ENCODE measurements around the gene THUMPD1. TPM values are rescaled to one million over a fixed set of nuclear protein-coding genes. Genes with fewer than 3 reads are reported as not detected.
A peak's percentile ranks its signal among the peaks of the same experiment; 100 is the strongest.

THUMPD1 gene, protein sequence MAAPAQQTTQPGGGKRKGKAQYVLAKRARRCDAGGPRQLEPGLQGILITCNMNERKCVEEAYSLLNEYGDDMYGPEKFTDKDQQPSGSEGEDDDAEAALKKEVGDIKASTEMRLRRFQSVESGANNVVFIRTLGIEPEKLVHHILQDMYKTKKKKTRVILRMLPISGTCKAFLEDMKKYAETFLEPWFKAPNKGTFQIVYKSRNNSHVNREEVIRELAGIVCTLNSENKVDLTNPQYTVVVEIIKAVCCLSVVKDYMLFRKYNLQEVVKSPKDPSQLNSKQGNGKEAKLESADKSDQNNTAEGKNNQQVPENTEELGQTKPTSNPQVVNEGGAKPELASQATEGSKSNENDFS
- 67.9 and 68.9 TPM in 2 replicates for total RNA-seq (2013; cell fraction: nucleolus; rRNA removed)
- total RNA-seq (2014; rRNA removed): 46.3 and 48.4 TPM in 2 replicates
- 48.5 and 49.5 TPM in 2 replicates for total RNA-seq (2014; rRNA removed; fragmentation: Illumina TruSeq; extraction: Trizol)
- 33.7 and 36.2 TPM in 2 replicates for total RNA-seq (2021)
- polyA plus RNA-seq (2011; ENCODE audit: low read depth): 14.7 TPM
- 35.5 and 61.3 TPM in 2 replicates for polyA plus RNA-seq (2011; rRNA removed)
- 40.0 and 78.5 TPM in 2 replicates for polyA plus RNA-seq (2011; cell fraction: cytosol; rRNA removed)
- polyA plus RNA-seq (2011; cell fraction: nucleus; rRNA removed): 38.9 and 55.1 TPM in 2 replicates
- polyA plus RNA-seq (2012): 20.4 and 21.0 TPM in 2 replicates
- 37.7 and 44.4 TPM in 2 replicates for polyA plus RNA-seq (2014; fragmentation: Illumina TruSeq; extraction: Trizol)
- 10 to 100 TPM; 21.5 to 26.1 TPM for polyA plus RNA-seq (2014; fragmentation: Nextera tagmentation; extraction: Ambion mirVana)
- polyA plus RNA-seq (2014; rRNA removed): 28.9 and 31.7 TPM in 2 replicates
- 10 to 100 TPM; 45.2 to 49.5 TPM for polyA plus RNA-seq (2016; fragmentation: Nextera tagmentation; extraction: Ambion mirVana)
- 40.5 and 76.6 TPM in 2 replicates for polyA minus RNA-seq (2011; rRNA and poly(A)+ RNA removed)
- 24.2 and 26.2 TPM in 2 replicates for polyA minus RNA-seq (2011; cell fraction: cytosol; rRNA and poly(A)+ RNA removed)
- polyA minus RNA-seq (2011; cell fraction: nucleus; rRNA and poly(A)+ RNA removed): 44.5 and 73.1 TPM in 2 replicates
- Bru-seq, nascent RNA: percentile 94 among the genes with signal in this experiment
- percentile 95 among the genes with signal in this experiment for BruChase-seq, experiment 1, labeled RNA remaining after a 6-hour chase
- BruChase-seq, experiment 2, labeled RNA remaining after a 2-hour chase: percentile 99 among the genes with signal in this experiment
- long read RNA-seq, experiment 1, full-length matches to known transcripts: 25 of 36 reads
- long read RNA-seq, experiment 1, partial matches to known transcripts: 1 of 36 reads
- long read RNA-seq, experiment 1, other reads (novel, unspliced or antisense): 10 of 36 reads
- long read RNA-seq, experiment 2, full-length matches to known transcripts: 349 of 390 reads
- long read RNA-seq, experiment 2, partial matches to known transcripts: 3 of 390 reads
- long read RNA-seq, experiment 2, other reads (novel, unspliced or antisense): 38 of 390 reads

DNA sequence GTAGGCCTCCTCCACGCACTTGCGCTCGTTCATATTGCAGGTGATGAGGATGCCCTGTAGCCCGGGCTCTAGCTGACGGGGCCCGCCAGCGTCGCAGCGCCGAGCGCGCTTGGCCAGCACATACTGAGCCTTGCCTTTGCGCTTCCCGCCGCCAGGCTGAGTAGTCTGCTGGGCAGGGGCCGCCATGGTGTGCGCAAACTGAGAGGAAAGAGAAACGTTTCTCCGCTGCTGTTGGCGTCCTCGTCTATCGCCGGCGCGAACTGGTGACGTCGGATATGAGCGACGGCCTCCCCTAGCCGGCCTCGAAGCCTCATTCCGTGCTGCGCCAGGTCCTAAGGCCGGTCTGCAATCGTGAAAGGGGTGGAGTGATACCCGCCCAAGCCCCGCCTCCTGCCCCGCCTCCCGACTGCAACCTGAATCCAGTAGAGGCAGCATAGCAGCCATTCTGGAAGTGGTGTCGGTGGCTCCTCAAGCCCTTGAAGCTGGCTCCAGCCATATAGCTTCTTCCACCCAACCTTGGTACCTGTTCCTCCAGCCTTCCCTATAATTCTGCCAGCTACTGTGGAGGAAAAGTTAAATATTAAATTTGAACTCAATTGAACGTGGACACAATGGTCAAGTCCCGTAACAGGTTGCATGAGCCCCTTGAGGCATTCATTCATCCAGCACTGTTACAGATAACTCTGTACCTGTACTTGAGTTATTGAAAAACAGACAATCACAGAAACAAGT lies at the start of gene THUMPD1:
THUMPD1 (minus strand) TSS at position 265 of the 732 bp plus-strand sequence; CDS start at position 186, 79 bp downstream.
- ATAC-seq: peak; percentile 98
- Histone ChIP-seq H3K4me3 (peak within 1 kb of the TSS; percentile 96), H3K27ac (ENCODE audit: control insufficient read depth, insufficient read depth) (peak within 1 kb of the TSS; percentile 92), H3K9me3 (replicated peaks; ENCODE audit: control insufficient read depth, insufficient read depth, low read length) (no peaks in the 10 kb centered on the region; the same call in 2 of the 3 replicates), H4K20me1 (ENCODE audit: control insufficient read depth, insufficient read depth) (no peaks in the 10 kb centered on the region), H3K9ac (ENCODE audit: control insufficient read depth, insufficient read depth, low read length) (peak within 1 kb of the TSS; percentile 87), H3K79me2 (ENCODE audit: control insufficient read depth, insufficient read depth, low read length) (peaks cover 28% of the 10 kb centered on the region), H2AFZ (ENCODE audit: control insufficient read depth, low read depth, low read length) (peak within 1 kb of the TSS; percentile 98), H3K27me3 (replicated peaks in 1 of 2; ENCODE audit: control insufficient read depth in 2 of 2, insufficient read depth in 2 of 2, low read length in 1 of 2) (no peaks in the 10 kb centered on the region), H3K36me3 (ENCODE audit: control insufficient read depth in 2 of 2, insufficient read depth in 2 of 2, low read length in 1 of 2) (peaks cover 0 to 13% of the 10 kb centered on the region in 2 experiments; a peak in 2 of 4 replicates), H3K4me1 (ENCODE audit: control insufficient read depth, insufficient read depth, low read length) (peaks cover 4% of the 10 kb centered on the region; the same call in 1 of the 2 replicates), H3K4me2 (ENCODE audit: control insufficient read depth, insufficient read depth) (peak within 1 kb of the TSS; percentile 75)
- peak; percentile 94 for FAIRE-seq
- in situ Hi-C loops (cut with MboI): no loop called here
- DNase-seq (ENCODE audit: low read depth, low spot score): peak; percentile 72
- BruUV-seq (replicated peaks): TSS peak; percentile 41
- ChIA-PET CTCF (interaction anchor here (1.2 to 3.2 kb wide), 6 partner anchors 9 to 71 kb away, joined by 3 to 16 read pairs (median 4); no protein-coding TSS in a partner anchor), POLR2A (interaction anchor here (1.3 to 1.6 kb wide), 2 partner anchors 22 to 65 kb away, joined by 4 to 7 read pairs; partner anchors contain the start of genes ACSM3, ERI2 and REXO5), RAD21 (ENCODE audit: unreplicated experiment) (interaction anchor here (2.4 kb wide), 1 partner anchor 65 kb away, joined by 7 read pairs; no protein-coding TSS in a partner anchor), SMC1A (ENCODE audit: uncharacterized antibody, unreplicated experiment) (interaction anchor here (0.5 to 1.7 kb wide), 4 partner anchors 22 to 389 kb away, joined by 3 to 4 read pairs (median 3); partner anchors contain the start of genes ACSM3, ERI2 and REXO5)
- WGBS (ENCODE audit: insufficient coverage, insufficient replicate concordance, low lambda C conversion rate, missing lambda C conversion rate): 5% methylated on average over 39 of the region's 42 CpGs
- intact Hi-C loops (cut with micrococcal nuclease; ENCODE audit: unreplicated experiment): loop anchor here (2.0 kb wide), 1 partner anchor 65 kb away; the partner anchor contains the start of genes ERI2 and REXO5
- TF ChIP-seq SMC3 (IDR thresholded peaks at IDR 0.05; ENCODE audit: borderline replicate concordance, low read length): no peak
- no peak for TF ChIP-seq ZBED1 (IDR thresholded peaks at IDR 0.05; ENCODE audit: borderline replicate concordance)
- TF ChIP-seq, protein P1, sequence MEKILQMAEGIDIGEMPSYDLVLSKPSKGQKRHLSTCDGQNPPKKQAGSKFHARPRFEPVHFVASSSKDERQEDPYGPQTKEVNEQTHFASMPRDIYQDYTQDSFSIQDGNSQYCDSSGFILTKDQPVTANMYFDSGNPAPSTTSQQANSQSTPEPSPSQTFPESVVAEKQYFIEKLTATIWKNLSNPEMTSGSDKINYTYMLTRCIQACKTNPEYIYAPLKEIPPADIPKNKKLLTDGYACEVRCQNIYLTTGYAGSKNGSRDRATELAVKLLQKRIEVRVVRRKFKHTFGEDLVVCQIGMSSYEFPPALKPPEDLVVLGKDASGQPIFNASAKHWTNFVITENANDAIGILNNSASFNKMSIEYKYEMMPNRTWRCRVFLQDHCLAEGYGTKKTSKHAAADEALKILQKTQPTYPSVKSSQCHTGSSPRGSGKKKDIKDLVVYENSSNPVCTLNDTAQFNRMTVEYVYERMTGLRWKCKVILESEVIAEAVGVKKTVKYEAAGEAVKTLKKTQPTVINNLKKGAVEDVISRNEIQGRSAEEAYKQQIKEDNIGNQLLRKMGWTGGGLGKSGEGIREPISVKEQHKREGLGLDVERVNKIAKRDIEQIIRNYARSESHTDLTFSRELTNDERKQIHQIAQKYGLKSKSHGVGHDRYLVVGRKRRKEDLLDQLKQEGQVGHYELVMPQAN (conservative IDR thresholded peaks at IDR 0.05): peak; percentile 76
- TF ChIP-seq CBFB (IDR thresholded peaks at IDR 0.05; ENCODE audit: low read depth): peak; percentile 71; the same call in 1 of the 2 replicates
- no peak for TF ChIP-seq CHD4 (IDR thresholded peaks at IDR 0.05)
- no peak for TF ChIP-seq NFYA (IDR thresholded peaks at IDR 0.05; ENCODE audit: borderline replicate concordance, low read depth, low read length)
- TF ChIP-seq, protein P2, sequence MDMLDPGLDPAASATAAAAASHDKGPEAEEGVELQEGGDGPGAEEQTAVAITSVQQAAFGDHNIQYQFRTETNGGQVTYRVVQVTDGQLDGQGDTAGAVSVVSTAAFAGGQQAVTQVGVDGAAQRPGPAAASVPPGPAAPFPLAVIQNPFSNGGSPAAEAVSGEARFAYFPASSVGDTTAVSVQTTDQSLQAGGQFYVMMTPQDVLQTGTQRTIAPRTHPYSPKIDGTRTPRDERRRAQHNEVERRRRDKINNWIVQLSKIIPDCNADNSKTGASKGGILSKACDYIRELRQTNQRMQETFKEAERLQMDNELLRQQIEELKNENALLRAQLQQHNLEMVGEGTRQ (IDR thresholded peaks at IDR 0.05; ENCODE audit: borderline replicate concordance, low read depth, low read length): no peak
- TF ChIP-seq, protein P3, sequence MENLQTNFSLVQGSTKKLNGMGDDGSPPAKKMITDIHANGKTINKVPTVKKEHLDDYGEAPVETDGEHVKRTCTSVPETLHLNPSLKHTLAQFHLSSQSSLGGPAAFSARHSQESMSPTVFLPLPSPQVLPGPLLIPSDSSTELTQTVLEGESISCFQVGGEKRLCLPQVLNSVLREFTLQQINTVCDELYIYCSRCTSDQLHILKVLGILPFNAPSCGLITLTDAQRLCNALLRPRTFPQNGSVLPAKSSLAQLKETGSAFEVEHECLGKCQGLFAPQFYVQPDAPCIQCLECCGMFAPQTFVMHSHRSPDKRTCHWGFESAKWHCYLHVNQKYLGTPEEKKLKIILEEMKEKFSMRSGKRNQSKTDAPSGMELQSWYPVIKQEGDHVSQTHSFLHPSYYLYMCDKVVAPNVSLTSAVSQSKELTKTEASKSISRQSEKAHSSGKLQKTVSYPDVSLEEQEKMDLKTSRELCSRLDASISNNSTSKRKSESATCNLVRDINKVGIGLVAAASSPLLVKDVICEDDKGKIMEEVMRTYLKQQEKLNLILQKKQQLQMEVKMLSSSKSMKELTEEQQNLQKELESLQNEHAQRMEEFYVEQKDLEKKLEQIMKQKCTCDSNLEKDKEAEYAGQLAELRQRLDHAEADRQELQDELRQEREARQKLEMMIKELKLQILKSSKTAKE (IDR thresholded peaks at IDR 0.05; ENCODE audit: low read depth, poor library complexity, severe bottlenecking): no peak
- TF ChIP-seq PAX8 (IDR thresholded peaks at IDR 0.05): no peak
- TF ChIP-seq TCF3 (IDR thresholded peaks at IDR 0.05; ENCODE audit: borderline replicate concordance, insufficient read depth, low read depth, low read length): peak; percentile 60; the same call in 1 of the 2 replicates

Measured in GM12878 (cell line).